IPS DF 6.9 (cell line): ENCODE results near the gene SOX21.

Experiments
- DNase-seq: peaks from one replicate; pipeline ENCODE4 v3.0.0-alpha.2; 2013; ENCODE audit warnings: low read depth, low spot score
- H3K27ac ChIP-seq: one replicate; pipeline ENCODE4 v1.5.1; 2013; ENCODE audit warnings: low read length, control low read depth
- H3K27me3 ChIP-seq: 2 replicates; pipeline ENCODE4 v1.6.1; 2013; ENCODE audit warnings: mild to moderate bottlenecking, low read length; ENCODE audit not compliant: control insufficient read depth, insufficient read depth
- H3K36me3 ChIP-seq: 2 replicates; pipeline ENCODE4 v1.6.1; 2013; ENCODE audit warnings: low read length; ENCODE audit not compliant: control insufficient read depth, insufficient read depth
- H3K4me1 ChIP-seq: 2 replicates; pipeline ENCODE4 v1.6.1; 2013; ENCODE audit warnings: low read length; ENCODE audit not compliant: control insufficient read depth, insufficient read depth
- H3K4me3 ChIP-seq: 2 replicates; pipeline ENCODE4 v1.5.1; 2013; ENCODE audit warnings: mild to moderate bottlenecking, low read length
- H3K9me3 ChIP-seq: 2 replicates; pipeline ENCODE4 v1.6.1; 2013; ENCODE audit warnings: low read length, inconsistent platforms; ENCODE audit not compliant: control insufficient read depth, insufficient read depth
- WGBS: extraction: QIAGEN DNeasy Blood & Tissue Kit; methylation state at CpG from one replicate; pipeline ENCODE4 v1.1.7; 2013; ENCODE audit warnings: mixed read lengths, missing lambda C conversion rate; ENCODE audit not compliant: insufficient read length, insufficient coverage; 5-methylcytosine and 5-hydroxymethylcytosine counted together

Gene SOX21

DNA sequence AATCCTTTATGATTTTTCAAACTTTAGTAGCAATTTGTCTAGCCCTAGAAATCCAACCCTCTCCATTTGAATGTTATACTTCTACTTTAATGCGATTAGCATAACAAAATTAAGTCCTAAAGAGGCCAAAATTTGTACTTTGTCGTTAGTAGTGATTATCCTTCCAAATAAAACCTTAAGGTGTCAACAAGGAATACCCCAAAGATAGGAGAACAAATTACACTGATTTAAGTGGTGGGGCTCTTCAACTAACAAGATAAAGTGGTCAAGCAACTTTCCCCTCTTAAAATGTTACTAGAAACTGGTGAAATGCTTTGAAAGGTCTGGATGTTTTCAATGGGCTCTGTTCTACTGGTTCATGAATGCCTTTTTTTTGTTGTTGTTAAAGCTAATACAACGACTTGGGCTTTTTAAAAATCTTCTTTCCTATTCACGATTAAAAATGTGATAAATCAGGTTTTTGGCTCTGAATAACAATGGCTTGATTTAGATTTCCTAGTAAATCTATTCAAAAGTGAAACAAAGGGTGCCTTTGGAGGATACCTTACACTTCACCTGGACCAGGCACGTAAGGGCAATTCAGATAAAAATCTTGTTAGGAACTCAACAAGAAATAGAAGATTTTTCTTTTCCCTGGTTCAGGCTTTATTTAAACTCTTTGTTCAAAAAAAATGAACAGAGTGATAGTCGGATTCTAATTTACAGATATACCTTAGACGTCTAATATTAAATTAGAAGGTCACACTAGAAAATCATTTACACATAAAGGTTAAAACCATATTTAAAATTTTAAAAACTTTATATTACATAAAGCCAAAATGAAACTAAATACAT lies 3.1 kb downstream of the SOX21 start:
- Histone ChIP-seq H3K36me3 (no peaks in the 10 kb centered on the region), H3K27me3 (peaks cover 17% of the 10 kb centered on the region), H3K27ac (no peak overlapping the region), H3K9me3 (no peaks in the 10 kb centered on the region), H3K4me3 (no peak overlapping the region), H3K4me1 (peaks cover 1% of the 10 kb centered on the region; the same call in 1 of the 2 replicates)
- DNase-seq, result no peak
- WGBS, result no CpG with 5 or more reads among the region's 7 CpGs

DNA sequence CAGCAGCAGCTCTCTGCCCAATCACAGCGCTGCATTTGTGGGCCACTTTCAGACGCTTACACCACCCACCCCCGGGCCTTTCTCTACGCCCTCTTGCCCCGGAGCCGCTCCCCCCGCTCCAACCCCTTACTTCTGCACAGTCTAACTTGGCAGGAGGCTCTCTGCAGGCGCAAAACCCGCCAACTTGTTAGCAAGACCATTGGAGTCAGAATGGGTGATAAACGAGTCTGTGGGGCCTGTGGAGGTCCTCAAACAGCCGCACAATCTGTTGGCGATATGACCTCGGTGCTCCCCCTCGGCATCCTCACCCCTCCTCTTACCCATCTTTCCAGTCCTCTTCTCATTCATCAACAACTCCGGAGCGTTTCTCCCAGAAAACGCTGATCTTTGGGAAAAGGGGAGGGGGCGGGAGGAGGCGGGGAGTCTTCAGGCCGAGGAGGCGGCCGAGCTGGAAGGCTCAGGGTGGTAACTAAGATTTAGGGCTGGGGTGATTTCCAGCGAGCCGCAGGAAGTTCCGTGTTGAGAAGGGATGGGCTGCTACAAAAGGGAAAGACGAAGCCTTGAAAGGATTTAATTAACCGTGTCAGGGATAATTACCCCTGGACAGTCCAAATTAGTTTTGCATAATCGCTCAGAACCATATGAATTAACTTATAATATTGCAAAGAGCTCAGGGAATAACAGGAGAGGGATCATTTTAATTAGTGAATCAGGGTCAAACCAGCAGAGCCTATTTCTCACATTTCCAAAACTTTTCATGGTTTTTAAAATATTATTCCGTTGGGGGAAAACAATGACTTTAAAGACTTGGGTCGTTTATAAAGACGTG lies 4.1 kb downstream of the SOX21 start:
- no peaks in the 10 kb centered on the region for H3K36me3 ChIP-seq
- no peak for DNase-seq
- peaks cover 25% of the 10 kb centered on the region for H3K27me3 ChIP-seq
- H3K9me3 ChIP-seq, result no peaks in the 10 kb centered on the region
- WGBS, result no CpG with 5 or more reads among the region's 31 CpGs
- no peak overlapping the region for H3K27ac ChIP-seq
- H3K4me3 ChIP-seq, result peak overlapping the region; percentile 50; the same call in 1 of the 2 replicates
- H3K4me1 ChIP-seq, result no peaks in the 10 kb centered on the region; the same call in 1 of the 2 replicates

DNA sequence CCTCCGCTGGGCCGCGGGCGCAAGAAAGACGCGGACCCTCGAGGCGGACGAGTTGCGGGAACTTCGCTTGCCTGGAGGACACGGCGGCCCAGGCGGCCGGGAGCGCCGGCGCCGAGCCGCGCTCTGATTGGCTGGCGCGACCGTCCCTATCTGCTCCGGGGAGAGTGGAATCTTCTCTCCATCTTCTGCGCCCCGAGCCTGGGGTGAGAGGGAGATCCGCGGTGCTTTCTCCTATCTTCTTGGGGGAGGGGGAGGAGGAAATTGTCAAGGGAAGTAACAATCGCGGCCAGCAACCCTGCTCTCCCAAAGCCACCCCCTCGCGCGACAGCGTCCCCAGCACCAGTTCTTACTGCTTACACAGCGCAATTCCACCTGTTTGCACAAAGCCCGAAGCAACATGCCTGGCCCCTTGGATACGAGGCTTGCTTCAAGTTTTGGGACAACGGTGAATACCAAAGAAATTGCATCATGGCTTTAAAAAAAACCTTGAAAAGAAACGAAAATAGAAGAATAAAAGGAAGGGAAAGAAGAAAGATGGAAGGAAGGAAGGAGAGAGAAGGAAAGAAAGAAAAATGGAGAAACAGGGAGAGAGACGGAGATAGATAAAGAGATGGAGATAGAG lies 4.8 kb downstream of the SOX21 start:
- no peak overlapping the region for H3K27ac ChIP-seq
- H3K27me3 ChIP-seq, result peaks cover 33% of the 10 kb centered on the region
- H3K9me3 ChIP-seq, result no peaks in the 10 kb centered on the region
- peak overlapping the region; percentile 50; the same call in 1 of the 2 replicates for H3K4me3 ChIP-seq
- WGBS, result 88% methylated on average over 2 of the region's 41 CpGs
- H3K4me1 ChIP-seq, result no peaks in the 10 kb centered on the region; the same call in 1 of the 2 replicates
- no peaks in the 10 kb centered on the region for H3K36me3 ChIP-seq
- DNase-seq, result no peak

DNA sequence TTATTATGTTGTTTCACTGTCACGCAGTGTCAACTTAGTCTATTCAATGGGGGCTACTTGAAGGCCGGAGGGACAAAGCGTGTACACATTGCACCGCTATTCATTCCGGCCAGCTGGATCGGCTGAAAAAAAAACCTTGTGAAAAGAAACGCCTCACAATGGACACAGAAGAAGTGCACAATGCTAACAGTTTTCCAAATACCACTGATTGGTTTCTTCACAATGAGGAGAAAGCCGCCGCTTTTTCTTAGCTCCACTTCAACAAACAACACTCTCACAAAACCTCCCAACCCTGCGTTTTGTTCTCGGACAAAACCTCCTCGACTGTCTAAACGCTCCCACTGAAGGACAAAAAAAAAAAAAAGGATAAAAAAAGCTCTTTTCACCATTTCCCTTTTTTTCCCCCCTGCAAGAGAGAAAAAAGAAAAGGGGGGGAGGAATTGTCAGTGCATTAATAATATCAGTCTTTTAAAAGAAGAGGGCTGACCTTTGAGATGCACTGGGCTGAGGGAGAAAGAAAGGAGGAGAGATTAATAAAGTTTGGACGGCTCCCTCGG lies 5.4 kb downstream of the SOX21 start:
- Histone ChIP-seq H3K4me3 (peak overlapping the region; percentile 50; the same call in 1 of the 2 replicates), H3K4me1 (peaks cover under 1% of the 10 kb centered on the region; the same call in 1 of the 2 replicates), H3K9me3 (no peaks in the 10 kb centered on the region), H3K27me3 (peaks cover 36% of the 10 kb centered on the region), H3K36me3 (no peaks in the 10 kb centered on the region), H3K27ac (no peak overlapping the region)
- no peak for DNase-seq
- WGBS, result no CpG with 5 or more reads among the region's 15 CpGs

DNA sequence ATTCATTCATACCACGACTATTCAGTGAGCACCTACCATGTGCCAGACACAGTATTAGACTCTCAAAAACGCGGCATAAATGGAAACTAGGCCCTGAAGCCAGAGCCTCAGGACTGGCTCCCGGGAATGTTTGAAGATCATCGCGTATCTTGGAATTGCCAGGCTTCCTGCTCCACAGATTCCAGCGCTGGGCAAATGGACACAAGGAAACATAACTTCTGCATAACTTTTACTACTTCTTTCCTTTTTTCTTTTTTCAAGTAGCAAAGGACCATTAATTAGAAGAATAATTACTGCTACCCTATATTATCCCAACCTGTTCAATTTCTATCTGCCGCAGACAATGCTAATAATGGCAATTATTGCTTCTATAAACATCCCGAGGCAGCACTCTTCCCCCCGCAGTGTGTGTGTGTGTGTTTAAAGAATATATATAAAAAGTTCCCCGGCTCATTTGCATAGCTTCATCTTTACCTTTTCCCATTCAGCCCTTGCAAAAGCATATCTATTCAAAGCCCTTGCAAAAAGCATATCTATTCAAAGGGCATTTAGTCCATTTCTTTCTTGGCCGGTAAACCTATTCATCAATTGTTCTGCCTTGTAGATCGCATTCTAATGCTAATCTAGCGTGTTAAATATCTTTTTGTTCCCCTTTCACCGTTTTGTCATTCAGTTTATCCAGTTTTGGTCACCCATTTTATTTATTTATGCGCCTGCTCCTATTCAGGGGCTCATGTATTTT lies 6.1 kb downstream of the SOX21 start:
- H3K27ac ChIP-seq, result no peak overlapping the region
- H3K9me3 ChIP-seq, result no peaks in the 10 kb centered on the region
- WGBS, result no CpG with 5 or more reads among the region's 16 CpGs
- H3K4me1 ChIP-seq, result peaks cover 3% of the 10 kb centered on the region; the same call in 1 of the 2 replicates
- no peak overlapping the region; the same call in 1 of the 2 replicates for H3K4me3 ChIP-seq
- DNase-seq, result no peak
- peaks cover 40% of the 10 kb centered on the region for H3K27me3 ChIP-seq
- no peaks in the 10 kb centered on the region for H3K36me3 ChIP-seq

DNA sequence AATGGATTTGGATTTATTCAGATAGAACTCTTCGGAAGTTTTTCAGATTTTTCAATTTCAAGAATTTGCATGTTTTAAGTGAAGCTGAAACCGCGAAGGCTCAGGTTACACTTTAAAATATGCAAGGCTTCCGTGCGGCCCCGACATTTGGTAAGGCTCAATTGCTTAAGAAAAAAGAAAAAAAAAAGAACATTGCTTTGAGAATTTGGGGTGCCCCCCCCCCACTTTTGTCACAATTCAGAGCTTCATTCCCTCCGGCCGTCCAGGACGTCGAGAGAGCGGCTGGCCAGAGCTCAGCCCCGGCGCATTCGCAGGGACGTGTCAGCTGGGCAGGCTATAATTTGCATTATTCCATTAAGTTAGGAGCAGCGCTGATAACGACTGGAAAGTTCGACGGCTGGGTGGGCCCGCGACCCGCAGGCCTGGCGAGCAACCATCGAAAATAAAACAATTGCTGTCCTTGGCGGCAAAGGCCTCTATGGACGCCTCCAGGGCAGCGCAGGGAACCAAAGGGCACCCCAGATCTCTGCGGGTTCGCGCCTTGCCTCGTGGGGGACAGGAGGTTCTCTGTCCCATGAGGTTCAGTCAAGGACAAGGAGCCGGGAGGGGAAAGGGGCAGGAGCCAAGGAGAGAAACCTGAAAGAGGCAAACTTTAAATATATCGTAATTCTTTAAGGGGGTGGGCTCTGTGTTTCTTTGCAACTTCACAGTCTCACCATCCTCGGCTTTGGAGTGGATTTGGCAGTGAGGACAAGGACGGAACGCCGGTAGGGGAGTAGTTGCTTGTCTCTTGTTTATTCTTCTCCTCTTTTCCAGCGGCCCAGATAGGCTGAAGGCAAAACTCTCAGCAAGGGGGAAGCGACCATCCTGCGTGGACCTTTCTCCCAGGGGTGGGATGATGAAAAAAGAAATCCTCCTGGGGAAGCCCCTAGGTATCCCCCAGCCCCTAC lies 7.0 kb downstream of the SOX21 start:
- Histone ChIP-seq H3K9me3 (no peaks in the 10 kb centered on the region), H3K4me1 (peaks cover 3% of the 10 kb centered on the region; the same call in 1 of the 2 replicates), H3K27me3 (peaks cover 49% of the 10 kb centered on the region), H3K36me3 (no peaks in the 10 kb centered on the region), H3K4me3 (no peak overlapping the region; the same call in 1 of the 2 replicates), H3K27ac (no peak overlapping the region)
- WGBS, result no CpG with 5 or more reads among the region's 40 CpGs
- DNase-seq, result no peak

DNA sequence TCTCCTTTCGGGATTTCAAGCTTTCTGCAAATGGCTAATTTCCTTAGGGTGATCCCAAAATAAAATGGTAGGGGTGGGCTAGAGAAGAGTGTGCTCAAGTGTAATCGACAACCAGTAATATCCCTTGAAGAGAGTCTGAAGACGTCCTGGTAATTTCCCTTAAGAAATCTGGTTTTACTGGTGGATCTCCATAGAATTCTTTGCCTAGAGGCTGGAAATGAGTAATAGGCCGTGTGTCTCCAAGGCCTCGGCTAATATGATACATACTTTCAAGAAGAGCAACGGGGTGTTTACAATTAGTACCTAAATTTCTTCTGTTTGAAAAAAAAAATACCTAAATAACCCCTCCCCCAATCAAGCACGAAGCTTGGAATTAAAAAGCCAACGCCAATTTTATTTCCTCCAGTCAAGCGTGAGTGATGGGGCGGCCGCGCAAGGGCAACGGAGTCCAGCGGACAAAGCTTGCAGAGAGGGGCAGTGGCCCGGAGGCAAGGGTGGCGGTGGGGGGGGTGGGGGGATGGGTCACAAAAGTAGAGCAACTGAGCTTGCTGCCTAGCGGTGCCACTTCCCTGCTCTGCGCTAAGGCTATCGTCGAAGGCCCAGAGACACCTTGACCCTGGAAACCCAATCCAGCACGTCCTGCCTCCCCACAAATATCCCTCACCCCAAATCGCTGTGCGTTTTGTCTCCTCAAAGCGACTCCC lies 7.8 kb downstream of the SOX21 start:
- H3K9me3 ChIP-seq, result no peaks in the 10 kb centered on the region
- peaks cover 57% of the 10 kb centered on the region for H3K27me3 ChIP-seq
- no peaks in the 10 kb centered on the region for H3K36me3 ChIP-seq
- no peak for DNase-seq
- WGBS, result no CpG with 5 or more reads among the region's 24 CpGs
- no peak overlapping the region for H3K27ac ChIP-seq
- H3K4me1 ChIP-seq, result peaks cover 3% of the 10 kb centered on the region; the same call in 1 of the 2 replicates
- no peak overlapping the region; the same call in 1 of the 2 replicates for H3K4me3 ChIP-seq

DNA sequence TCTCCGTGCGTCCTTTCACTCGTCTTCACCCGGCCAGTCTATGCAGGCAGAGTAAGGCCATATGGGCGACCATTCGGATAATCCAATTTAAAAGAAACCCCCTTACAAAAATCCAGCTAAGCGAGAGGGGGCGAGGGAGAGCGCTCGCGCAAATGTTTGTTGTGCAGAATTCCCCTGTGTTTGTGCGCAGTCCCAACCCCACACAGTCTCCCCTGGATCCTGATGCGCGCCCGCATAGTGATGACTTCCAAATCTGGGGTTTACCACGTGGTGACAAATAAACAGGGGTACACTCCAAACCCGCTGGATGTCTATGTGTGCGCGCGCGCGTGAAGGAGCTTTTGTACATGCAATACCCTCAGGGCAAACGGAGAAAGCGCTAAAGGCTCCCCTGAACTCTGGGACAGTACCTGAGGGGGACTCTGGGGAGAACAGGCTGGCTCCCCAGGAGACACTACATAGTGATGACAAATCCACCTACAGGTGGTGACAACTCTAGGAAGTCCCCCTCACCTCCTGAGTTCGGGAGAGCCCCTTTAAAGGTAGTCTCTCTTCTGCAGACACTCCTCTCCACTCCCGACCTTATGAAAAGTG lies 8.5 kb downstream of the SOX21 start:
- Histone ChIP-seq H3K4me1 (peaks cover 3% of the 10 kb centered on the region; the same call in 1 of the 2 replicates), H3K4me3 (peak overlapping the region; percentile 34; the same call in 1 of the 2 replicates), H3K36me3 (no peaks in the 10 kb centered on the region), H3K27ac (no peak overlapping the region), H3K9me3 (no peaks in the 10 kb centered on the region), H3K27me3 (peaks cover 58% of the 10 kb centered on the region)
- WGBS, result no CpG with 5 or more reads among the region's 26 CpGs
- no peak for DNase-seq
